NCI-H2171 treated with DMSO at 0.1 percent for 48 hours (cell line): ENCODE data around the gene KCNMA1.

Experiments
- DNase-seq: peaks from one replicate; lab custom pipeline; 2025; lab: John Stamatoyannopoulos, UW

The KCNMA1 gene

GRCh38 chr10:77448226-77448625, 189.4 kb downstream of the KCNMA1 start:
- DNase-seq: no peak

GRCh38 chr10:77446700-77447099, 190.9 kb downstream of the KCNMA1 start:
- DNase-seq: no peak

GRCh38 chr10:77445547-77445946, 192.1 kb downstream of the KCNMA1 start:
- DNase-seq: no peak

GRCh38 chr10:77444041-77444440, 193.6 kb downstream of the KCNMA1 start:
- no peak for DNase-seq

GRCh38 chr10:77442699-77443189, 194.9 kb downstream of the KCNMA1 start:
- no peak for DNase-seq

- peak; percentile 30 for DNase-seq
These were observed 196.0 kb downstream of the KCNMA1 start for GRCh38 chr10:77441353-77442166.

GRCh38 chr10:77436257-77436975, 201.2 kb downstream of the KCNMA1 start:
- DNase-seq: no peak

- peak; percentile 73 for DNase-seq
These were observed 204.1 kb downstream of the KCNMA1 start for GRCh38 chr10:77433546-77433945.

- no peak for DNase-seq
These were observed 205.4 kb downstream of the KCNMA1 start for GRCh38 chr10:77431980-77432797.

- DNase-seq: no peak
These were observed 206.4 kb downstream of the KCNMA1 start for GRCh38 chr10:77431209-77431611.

GRCh38 chr10:77430530-77430929, 207.1 kb downstream of the KCNMA1 start:
- DNase-seq: no peak

GRCh38 chr10:77428691-77429395, 208.8 kb downstream of the KCNMA1 start:
- no peak for DNase-seq

- DNase-seq: no peak
These were observed 213.4 kb downstream of the KCNMA1 start for GRCh38 chr10:77424257-77424656.

- DNase-seq: no peak
These were observed 214.9 kb downstream of the KCNMA1 start for GRCh38 chr10:77422491-77423338.

- peak; percentile 60 for DNase-seq
These were observed 216.0 kb downstream of the KCNMA1 start for GRCh38 chr10:77421591-77421990.

- no peak for DNase-seq
These were observed 216.6 kb downstream of the KCNMA1 start for GRCh38 chr10:77420947-77421523.

GRCh38 chr10:77419979-77420378, 217.6 kb downstream of the KCNMA1 start:
- no peak for DNase-seq

GRCh38 chr10:77419056-77419455, 218.6 kb downstream of the KCNMA1 start:
- no peak for DNase-seq

GRCh38 chr10:77417806-77418640, 219.6 kb downstream of the KCNMA1 start:
- DNase-seq: no peak
